ENCODE measurements around the gene CTSE.
A peak's percentile ranks its signal among the peaks of the same experiment; 100 is the strongest.
"Not testable (repeated sequence)": the region's sequence is repeated elsewhere in the genome, so short reads cannot be mapped to it uniquely, and the experiment has no call there.

CTSE gene

DNA sequence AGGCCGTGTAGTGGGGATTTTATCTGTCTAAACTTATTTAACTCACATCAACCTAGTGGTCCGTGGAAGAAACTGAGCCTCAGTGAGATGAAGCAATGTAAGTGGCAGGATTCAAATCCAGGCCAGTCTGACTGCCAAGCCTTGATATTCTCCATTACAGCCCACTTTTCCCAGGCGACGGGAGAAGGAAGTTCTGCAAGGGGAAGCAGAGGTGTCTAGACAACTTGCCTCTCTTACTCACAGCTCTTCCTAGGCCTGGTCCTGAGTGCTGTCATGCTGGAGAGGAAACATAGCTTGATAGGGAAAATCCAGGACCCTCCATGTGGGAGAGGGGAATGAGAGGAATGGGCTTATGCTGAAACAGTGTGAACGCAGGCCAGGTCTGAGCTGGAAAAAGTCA is 9.1 kb downstream of the CTSE start:
- no peak for DNase-seq (ENCODE audit: low spot score)

DNA sequence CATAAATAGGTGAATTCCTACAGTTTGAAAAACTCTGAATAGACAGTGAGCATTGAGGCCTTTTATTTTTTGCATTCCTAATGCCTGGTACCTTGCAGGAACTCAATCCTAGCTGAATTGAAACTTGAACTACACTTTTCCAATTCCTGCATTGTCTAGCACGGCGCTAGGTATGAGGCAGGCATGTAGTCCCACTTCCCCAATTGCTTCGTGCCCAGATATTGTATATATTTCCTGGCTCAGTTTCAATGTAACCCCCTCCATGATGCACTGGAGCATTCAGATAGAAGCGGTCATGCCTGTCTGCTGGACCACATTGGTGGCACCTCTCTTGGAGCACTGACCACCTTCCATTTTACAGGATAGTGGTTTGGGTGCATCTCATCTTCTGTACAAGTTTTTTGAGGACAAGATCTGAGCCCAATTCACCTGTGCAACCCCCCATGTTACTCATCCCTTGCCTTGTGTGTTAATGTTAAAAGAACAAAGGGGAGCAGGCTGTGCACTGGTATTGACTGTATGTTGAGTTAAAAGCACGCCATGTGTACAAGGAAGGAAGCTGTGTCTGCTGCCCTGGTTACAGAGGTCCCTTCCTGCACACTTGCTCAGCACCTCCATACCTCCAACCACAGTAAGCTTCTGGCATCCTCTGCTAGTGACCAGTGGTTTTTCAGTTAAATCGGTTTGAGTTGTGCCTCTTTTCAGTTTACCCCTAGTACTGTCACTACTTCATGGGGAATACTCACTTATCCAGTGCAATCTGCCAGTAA is 10.5 kb downstream of the CTSE start:
- DNase-seq (ENCODE audit: low spot score): no peak

DNA sequence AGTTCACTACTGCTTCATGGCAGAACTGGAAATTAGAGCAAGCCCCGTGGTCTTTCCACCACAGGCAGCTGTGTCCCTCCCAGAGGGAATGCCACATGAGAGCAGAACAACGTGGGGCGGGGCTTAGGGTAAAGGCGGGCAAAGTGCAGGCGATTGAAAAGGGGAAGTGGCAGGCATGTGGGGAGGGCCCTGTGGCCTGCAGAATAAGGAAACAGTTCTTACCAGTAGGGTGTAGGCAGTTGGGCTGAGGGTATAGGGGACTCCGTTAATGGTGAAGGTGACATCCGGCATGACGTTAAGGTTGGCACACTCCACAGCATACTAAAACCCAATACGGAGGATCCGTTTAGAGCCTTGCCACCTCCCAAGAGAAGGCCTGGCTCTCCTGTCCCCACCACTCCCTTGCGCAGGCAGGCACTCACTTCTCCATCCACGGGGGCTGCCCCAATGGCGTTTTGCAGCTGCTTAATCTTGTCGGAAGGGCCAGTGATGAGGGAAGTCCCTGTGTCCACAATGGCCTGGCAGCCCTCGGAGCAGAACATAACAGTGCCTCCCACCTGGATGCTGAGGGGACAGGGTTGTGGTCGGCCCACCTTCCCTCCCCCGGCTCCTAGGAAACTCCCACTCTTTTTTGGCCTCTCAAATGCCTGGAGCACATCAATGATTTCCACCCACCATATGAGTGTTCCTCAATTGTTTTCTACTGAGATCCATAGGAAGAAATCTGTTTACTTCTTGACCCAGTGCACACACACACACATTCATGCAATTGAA is 11.4 kb downstream of the CTSE start:
- no peak for DNase-seq (ENCODE audit: low spot score)

DNA sequence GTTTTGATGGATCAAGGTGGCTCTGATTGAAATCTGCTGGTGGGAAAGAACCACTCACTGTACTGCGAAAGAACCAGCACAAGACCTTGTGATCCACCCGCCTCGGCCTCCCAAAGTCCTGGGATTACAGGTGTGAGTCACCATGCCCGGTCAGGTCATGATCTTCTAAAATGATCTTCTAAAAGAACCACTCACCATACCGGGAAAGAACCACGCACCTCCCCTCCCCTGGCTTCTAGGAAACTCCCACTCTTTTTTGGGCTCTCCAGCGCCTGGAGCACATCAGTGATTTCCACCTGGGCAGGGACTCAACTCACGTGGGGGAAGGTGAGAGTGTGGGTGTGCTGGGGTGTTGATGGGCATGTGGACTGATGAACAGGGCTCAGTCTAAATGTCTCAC is 12.6 kb downstream of the CTSE start:
- no peak for DNase-seq (ENCODE audit: low spot score)

- DNase-seq (ENCODE audit: low spot score): no peak
Observed at GRCh38 chr1:206010060-206010459, 13.6 kb downstream of the CTSE start.

GRCh38 chr1:206006946-206007345 is 16.7 kb downstream of the CTSE start:
- DNase-seq (ENCODE audit: low spot score): no peak

GRCh38 chr1:206005778-206006180 is 17.9 kb downstream of the CTSE start:
- DNase-seq (ENCODE audit: low spot score): no peak

DNA sequence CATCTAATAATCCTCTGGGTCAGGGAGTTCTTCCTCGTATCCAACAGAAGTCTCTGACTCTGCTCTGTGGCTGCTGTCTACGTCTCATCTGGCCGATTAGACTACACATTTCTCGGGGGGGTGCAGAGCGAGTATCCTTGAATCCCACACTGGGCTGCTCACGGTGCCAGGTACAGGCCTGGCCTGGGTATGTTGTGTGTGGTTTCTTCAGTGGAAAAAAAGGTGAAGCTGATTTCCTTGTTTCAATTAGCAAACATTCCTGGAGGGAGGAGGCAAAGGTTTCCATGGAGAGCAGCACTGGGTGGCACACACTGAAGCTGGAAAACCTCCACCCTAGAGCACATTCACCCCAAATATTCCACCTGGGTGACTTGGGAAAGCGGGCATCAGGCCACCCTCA is 18.5 kb downstream of the CTSE start:
- DNase-seq (ENCODE audit: low spot score): no peak

- no peak for DNase-seq (ENCODE audit: low spot score)
Observed at GRCh38 chr1:206004826-206005225, 18.9 kb downstream of the CTSE start.

DNA sequence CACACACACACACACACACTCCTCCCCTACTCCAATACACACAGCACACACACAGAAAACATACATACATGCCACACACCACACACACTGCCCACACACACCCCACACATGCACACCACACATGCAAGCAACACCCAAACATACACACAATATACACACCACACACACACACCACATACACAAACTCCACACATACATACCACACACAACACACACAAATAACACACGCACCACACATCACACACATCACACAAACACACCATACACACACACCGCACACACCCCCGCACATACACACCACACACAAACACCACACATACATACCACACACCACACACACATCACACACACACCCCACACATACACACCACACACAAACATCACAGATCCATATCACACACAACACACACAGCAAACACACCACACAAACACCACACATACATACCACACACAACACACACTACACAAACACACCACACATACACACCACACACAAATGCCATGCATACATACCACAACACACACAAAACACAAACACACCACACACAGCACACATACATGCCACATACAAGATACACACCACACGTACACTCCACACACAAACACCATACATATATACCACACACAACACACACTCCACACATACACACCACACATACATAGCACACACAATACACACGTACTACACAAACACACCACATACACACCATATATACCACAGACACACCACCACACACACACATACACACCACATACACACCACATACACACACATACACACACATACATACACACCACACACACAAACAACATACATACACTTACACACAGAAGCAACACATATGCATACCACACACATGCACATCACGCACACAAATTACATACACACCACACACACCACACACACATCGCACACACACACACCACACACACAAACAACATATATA is 19.6 kb downstream of the CTSE start:
- no peak for DNase-seq (ENCODE audit: low spot score)

- no peak for DNase-seq (ENCODE audit: low spot score)
Observed at GRCh38 chr1:206002871-206003801, 20.6 kb downstream of the CTSE start, which contains the start of gene RAB7B. RAB7B (minus strand) TSS chr1:206003395; CDS start chr1:205994135, 9,260 bp downstream.

GRCh38 chr1:206002160-206002559 is 21.5 kb downstream of the CTSE start:
- DNase-seq (ENCODE audit: low spot score): no peak

DNA sequence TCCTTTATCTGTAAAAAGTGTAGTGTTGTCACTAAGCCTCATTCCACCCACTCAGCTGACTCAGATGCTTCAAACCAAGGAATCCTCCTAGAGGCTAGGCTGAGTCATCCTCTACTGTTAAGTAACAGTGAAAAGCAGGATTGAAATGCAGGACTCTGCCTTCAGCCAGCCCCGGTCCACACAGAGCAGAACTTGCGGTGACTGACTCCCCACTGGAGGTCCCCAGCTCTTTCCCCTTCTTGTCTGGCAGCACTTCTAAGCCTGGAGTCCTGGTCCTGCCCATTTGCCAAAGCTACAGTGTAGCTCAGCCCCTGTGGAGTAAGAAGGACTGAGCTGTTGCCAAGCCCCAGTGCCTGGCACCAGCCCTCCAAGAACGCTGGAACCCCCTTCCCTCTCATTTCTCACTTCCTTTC is 22.2 kb downstream of the CTSE start:
- DNase-seq (ENCODE audit: low spot score): peak; percentile 93

DNA sequence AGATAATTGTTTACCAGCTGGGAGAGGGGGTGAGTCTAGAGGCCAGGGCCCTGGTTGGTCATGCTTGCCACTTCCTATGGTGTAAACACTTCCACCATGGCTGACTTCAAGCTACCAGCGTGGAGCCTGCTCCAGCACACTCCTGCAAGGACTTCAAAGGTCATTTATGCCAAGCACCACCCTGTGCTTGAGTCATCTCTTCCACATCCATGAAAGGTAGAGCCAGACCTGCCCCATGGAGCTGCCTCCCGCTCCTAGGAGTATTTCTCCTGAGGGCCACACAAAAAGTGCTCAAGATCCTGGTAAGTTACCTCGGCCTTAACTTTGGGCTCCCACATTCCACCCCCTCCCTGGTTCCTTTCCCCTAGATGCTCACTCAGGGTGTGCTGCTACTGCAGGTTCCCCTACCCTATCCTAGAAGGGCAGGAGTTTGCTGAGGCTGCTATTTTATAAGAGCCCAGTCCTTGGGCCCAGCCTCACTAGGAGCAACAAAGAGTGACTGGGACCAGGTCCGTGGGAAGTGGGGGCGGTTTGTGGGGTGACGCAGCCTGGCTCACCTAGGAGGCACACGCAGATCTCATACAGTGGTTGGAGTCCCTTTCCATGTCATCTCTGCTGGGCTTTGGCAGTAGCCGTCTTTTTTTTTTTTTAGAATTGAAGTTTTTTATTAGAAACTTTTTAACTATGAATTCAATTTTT is 22.9 kb downstream of the CTSE start:
- peak; percentile 74 for DNase-seq (ENCODE audit: low spot score)

DNA sequence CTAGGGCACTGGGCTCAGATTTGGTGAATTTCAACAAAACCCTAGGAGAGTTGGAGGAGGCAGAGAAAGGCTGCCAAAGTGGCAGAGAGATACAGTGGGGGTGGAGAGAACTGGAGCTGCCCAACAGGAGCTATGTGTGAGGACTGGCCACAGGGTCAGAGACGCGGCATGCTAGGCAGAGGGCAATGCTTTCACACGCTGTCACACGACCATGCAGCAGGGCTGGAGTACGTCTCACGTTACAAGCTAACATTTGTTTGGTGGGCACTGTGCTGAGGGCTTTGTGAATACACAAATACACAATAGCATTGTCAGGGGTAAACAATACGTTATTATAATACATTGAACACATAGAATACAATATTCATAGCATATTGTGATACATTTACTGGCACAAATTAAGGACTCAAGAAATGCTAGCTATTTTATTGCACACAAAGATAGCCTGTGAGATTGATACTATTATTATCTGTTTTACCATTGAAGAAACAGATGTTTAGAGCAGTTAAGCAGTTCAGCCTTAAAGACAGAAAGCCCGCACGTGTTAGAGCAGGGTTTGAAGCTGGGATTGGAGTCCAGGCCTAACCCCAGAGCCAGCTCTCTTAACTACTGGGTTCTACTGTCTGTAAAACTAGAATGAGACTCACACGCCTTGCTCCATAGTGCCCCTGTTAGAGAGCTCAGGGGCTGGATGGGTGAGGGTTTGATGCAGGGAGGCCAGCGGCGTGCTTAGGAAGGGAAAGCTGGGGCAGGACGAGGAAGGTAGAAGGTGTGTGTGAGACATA is 25.0 kb downstream of the CTSE start:
- no peak for DNase-seq (ENCODE audit: low spot score)

- DNase-seq (ENCODE audit: low spot score): not testable (repeated sequence)
Observed at GRCh38 chr1:205996641-205997040, 27.1 kb downstream of the CTSE start.

DNA sequence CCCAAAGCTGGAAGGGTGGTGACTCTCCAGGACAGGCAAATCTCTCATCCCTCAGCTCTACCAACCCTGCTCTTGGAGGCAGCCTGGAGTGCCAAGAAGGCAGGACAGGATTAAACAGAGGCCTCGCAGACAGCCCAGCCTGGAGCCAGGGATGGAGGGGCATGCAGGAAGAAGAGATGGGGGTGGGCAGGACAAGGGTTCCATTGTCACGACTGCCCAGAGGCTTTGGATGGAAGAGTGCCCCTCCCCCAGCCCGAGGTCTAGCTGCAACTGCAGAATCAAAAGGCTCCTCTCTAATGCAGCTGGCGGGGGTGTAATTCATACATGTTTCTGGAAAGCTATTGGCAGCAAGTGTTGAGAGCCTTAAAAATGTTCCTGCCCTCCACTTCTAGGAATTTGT is 29.3 kb downstream of the CTSE start:
- DNase-seq (ENCODE audit: low spot score): no peak

DNA sequence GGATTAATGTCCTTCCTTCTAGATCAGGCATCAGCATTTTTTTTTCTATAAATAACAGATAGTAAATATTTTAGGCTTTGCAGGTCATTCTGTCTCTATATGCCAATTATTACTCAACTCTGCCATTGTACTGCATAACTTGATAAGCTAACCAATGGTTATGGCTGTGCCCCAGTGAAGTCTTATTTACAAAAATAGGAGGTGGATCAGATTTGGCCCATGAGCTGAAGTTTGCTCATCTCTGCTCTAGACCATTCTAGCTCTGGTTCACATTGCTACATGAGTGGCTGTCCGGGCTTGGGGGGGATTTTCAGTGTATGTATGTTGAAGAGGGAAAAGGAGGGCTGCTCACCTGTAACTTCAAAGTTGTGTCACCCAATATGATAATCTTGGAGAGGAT is 30.6 kb downstream of the CTSE start:
- DNase-seq (ENCODE audit: low spot score): no peak

DNA sequence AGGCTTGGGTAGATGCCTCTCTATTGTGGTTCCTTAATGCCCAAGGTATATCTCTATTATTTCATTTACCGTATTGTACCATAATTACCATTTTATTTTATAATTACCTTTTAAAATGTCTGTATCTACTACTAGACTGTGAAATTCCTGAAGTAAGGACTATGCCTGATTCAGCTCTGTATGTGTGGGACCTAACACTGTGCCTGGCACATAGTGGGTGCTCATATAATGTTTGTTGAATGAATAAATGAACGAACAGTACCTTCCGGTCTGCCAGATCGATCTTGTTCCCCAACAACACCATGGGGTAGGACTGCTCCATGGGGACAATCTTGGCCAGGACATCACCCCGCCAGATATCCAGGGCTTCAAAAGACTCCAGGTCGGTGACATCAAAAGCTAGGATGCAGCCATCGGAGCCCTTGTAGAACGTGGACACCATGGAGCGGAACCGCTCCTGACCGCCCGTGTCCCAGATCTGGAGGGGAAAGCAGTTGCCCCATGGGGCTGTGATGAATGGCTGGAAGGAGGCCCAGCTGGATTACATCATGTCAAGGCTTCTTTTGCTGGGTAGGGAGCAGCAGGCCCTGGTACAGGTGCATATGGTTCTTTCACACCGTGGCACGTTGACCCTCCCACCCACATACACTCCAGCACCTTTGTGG is 31.3 kb downstream of the CTSE start:
- DNase-seq (ENCODE audit: low spot score): no peak

Data from RKO (cell line).